ENCODE results near the gene LATS2.

GRCh38 chr13:21012211-21012610 is 49.2 kb downstream of the LATS2 start:
- TF ChIP-seq CTCF (IDR thresholded peaks at IDR 0.05; ENCODE audit: borderline replicate concordance, extremely low read depth, low read length, poor library complexity, severe bottlenecking), result no peak
- no peak for TF ChIP-seq EZH2 (IDR thresholded peaks at IDR 0.05; ENCODE audit: borderline replicate concordance, low read depth, low read length, severe bottlenecking)

Measured in DND-41 (cell line).